OCI-LY1 (cell line): ENCODE data around the gene PTCH1.

Source experiments
- H2AFZ ChIP-seq: fragments of 200-600 bp; sonication (generic), shearing (Covaris generic); 2 replicates; pipeline ENCODE4 v1.6.0; 2014; ENCODE audit warnings: antibody characterized with exemption, mild to moderate bottlenecking, low read length
- H3F3A ChIP-seq: fragments of 200-600 bp; sonication (generic), shearing (Covaris generic); 2 replicates; pipeline ENCODE4 v1.6.0; 2014; ENCODE audit warnings: mild to moderate bottlenecking, antibody characterized with exemption, low read length, moderate library complexity; ENCODE audit not compliant: insufficient read depth
- H3K27ac ChIP-seq: fragments of 200-600 bp; sonication (generic); 2 replicates; pipeline ENCODE4 v1.5.1; 2014; ENCODE audit warnings: low read length, mixed run types, mild to moderate bottlenecking, low read depth; ENCODE audit not compliant: poor library complexity, severe bottlenecking
- H3K27me3 ChIP-seq: fragments of 200-600 bp; sonication (generic); 2 replicates; pipeline ENCODE4 v1.6.0; 2014; ENCODE audit warnings: antibody characterized with exemption, mild to moderate bottlenecking, low read length, moderate library complexity; ENCODE audit not compliant: insufficient read depth
- H3K36me3 ChIP-seq: fragments of 200-600 bp; sonication (generic); 2 replicates; pipeline ENCODE4 v1.6.1; 2014; ENCODE audit warnings: mild to moderate bottlenecking, antibody characterized with exemption, low read length, moderate library complexity, mixed read lengths; ENCODE audit not compliant: insufficient read depth
- H3K4me1 ChIP-seq: fragments of 200-600 bp; sonication (generic); 2 replicates; pipeline ENCODE4 v1.5.1; 2014; ENCODE audit warnings: mild to moderate bottlenecking, low read length, moderate library complexity; ENCODE audit not compliant: insufficient read depth, severe bottlenecking
- H3K4me2 ChIP-seq: fragments of 200-600 bp; sonication (generic), shearing (Covaris generic); 2 replicates; pipeline ENCODE4 v1.6.1; 2014; ENCODE audit warnings: low read length
- H3K4me3 ChIP-seq: fragments of 200-600 bp; sonication (generic); 2 replicates; pipeline ENCODE4 v1.5.1; 2014; ENCODE audit warnings: low read length, low read depth, mild to moderate bottlenecking, mixed read lengths; ENCODE audit not compliant: poor library complexity, severe bottlenecking
- H3K79me2 ChIP-seq: fragments of 200-600 bp; shearing (Covaris generic); 2 replicates; pipeline ENCODE4 v1.6.1; 2016; ENCODE audit warnings: mixed run types, low read length, mixed read lengths; ENCODE audit not compliant: insufficient read depth
- H3K9ac ChIP-seq: fragments of 200-600 bp; sonication (generic), shearing (Covaris generic); 2 replicates; pipeline ENCODE4 v1.6.1; 2014; ENCODE audit warnings: mild to moderate bottlenecking, low read length, mixed read lengths
- H3K9me2 ChIP-seq: fragments of 200-600 bp; sonication (generic), shearing (Covaris generic); 2 replicates; pipeline ENCODE4 v1.6.1; 2014; ENCODE audit warnings: low read depth, mild to moderate bottlenecking, low read length, mixed read lengths
- H3K9me3 ChIP-seq: fragments of 200-600 bp; shearing (Covaris generic); 2 replicates; pipeline ENCODE4 v1.6.1; 2014; ENCODE audit warnings: low read length, mixed read lengths
- H4K20me1 ChIP-seq: fragments of 200-600 bp; sonication (generic), shearing (Covaris generic); 2 replicates; pipeline ENCODE4 v1.6.0; 2016; ENCODE audit warnings: mild to moderate bottlenecking, low read length; ENCODE audit not compliant: insufficient read depth
- EZH2 ChIP-seq: fragments of 200-600 bp; sonication (generic), shearing (Covaris generic); IDR thresholded peaks from 2 replicates; pipeline ENCODE4 v1.8.0; 2017; ENCODE audit warnings: borderline replicate concordance, mixed run types, mild to moderate bottlenecking, antibody characterized with exemption, low read length, moderate library complexity, mixed read lengths
- TF ChIP-seq, protein P1 (sequence below): fragments of 200-600 bp; sonication (generic), shearing (Covaris generic); IDR thresholded peaks from 2 replicates; pipeline ENCODE4 v1.5.1; 2017; ENCODE audit warnings: mild to moderate bottlenecking, antibody characterized with exemption, low read length, moderate library complexity, mixed read lengths

Gene PTCH1

DNA sequence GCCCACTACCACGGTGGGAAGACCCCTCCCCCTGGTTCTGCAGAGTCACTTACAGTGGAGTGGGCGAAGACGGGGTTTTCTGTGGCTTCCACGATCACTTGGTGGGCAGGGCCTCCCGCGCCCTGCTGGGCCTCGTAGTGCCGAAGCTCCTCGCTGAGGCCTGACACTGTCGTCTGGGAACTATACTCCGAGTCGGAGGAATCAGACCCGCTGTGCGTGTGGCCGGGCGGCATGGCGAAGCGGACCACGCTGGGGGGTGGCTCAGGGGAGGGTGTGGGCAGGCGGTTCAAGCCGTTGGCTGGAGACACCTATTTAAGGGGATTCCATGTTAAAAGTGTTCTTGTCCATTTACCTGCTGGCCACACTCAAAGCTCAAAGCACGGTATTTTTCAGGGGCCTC is 67.8 kb downstream of the PTCH1 start:
- Histone ChIP-seq H3K9me3 (no peaks in the 10 kb centered on the region), H3K4me3 (no peak overlapping the region), H3K4me1 (peaks cover 20% of the 10 kb centered on the region), H3K4me2 (no peak overlapping the region), H3K79me2 (no peaks in the 10 kb centered on the region), H3K27ac (no peak overlapping the region), H3K9ac (no peak overlapping the region), H3K27me3 (no peaks in the 10 kb centered on the region), H3F3A (no peaks in the 10 kb centered on the region), H3K9me2 (no peaks in the 10 kb centered on the region), H4K20me1 (no peaks in the 10 kb centered on the region), H2AFZ (no peak overlapping the region), H3K36me3 (peaks cover 99% of the 10 kb centered on the region)
- TF ChIP-seq, protein P1, sequence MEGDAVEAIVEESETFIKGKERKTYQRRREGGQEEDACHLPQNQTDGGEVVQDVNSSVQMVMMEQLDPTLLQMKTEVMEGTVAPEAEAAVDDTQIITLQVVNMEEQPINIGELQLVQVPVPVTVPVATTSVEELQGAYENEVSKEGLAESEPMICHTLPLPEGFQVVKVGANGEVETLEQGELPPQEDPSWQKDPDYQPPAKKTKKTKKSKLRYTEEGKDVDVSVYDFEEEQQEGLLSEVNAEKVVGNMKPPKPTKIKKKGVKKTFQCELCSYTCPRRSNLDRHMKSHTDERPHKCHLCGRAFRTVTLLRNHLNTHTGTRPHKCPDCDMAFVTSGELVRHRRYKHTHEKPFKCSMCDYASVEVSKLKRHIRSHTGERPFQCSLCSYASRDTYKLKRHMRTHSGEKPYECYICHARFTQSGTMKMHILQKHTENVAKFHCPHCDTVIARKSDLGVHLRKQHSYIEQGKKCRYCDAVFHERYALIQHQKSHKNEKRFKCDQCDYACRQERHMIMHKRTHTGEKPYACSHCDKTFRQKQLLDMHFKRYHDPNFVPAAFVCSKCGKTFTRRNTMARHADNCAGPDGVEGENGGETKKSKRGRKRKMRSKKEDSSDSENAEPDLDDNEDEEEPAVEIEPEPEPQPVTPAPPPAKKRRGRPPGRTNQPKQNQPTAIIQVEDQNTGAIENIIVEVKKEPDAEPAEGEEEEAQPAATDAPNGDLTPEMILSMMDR = no peak
- no peak for TF ChIP-seq EZH2

- Histone ChIP-seq H3K9ac (no peak overlapping the region), H3K27me3 (no peaks in the 10 kb centered on the region), H3K4me3 (no peak overlapping the region), H3K27ac (peak overlapping the region; percentile 26), H3F3A (no peaks in the 10 kb centered on the region), H3K36me3 (peaks cover 90% of the 10 kb centered on the region), H3K4me2 (no peak overlapping the region), H3K9me2 (no peaks in the 10 kb centered on the region), H3K4me1 (peaks cover 22% of the 10 kb centered on the region), H3K79me2 (no peaks in the 10 kb centered on the region), H3K9me3 (no peaks in the 10 kb centered on the region), H2AFZ (no peak overlapping the region), H4K20me1 (no peaks in the 10 kb centered on the region)
- no peak for TF ChIP-seq EZH2
- TF ChIP-seq, protein P1 = no peak
These were observed 68.9 kb downstream of the PTCH1 start for GRCh38 chr9:95447660-95448420.

DNA sequence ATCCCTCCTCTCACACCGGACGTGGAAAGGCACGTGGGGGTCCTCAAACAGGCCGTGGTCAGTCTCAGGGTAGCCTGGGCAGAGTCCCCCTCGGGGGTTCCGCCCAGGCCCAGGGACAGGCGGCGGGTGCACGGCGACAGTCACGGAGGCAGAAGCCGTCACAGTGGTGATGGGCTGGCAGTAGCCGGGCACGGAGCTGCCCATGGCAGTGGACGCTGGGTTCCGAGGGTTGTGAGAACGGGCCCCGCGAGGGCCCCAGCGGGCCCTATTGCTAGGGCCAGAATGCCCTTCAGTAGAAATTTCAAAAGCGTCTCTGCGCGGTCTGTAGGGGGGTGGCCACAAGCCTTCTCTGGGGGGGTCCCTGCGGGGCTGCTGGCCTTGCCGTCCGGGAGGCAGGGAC is 69.8 kb downstream of the PTCH1 start:
- no peak overlapping the region for H2AFZ ChIP-seq
- no peak overlapping the region for H3K4me2 ChIP-seq
- H3K9me2 ChIP-seq = no peaks in the 10 kb centered on the region
- H3K79me2 ChIP-seq = no peaks in the 10 kb centered on the region
- peaks cover 89% of the 10 kb centered on the region for H3K36me3 ChIP-seq
- peaks cover 30% of the 10 kb centered on the region for H3K4me1 ChIP-seq
- no peak overlapping the region for H3K9ac ChIP-seq
- H3K9me3 ChIP-seq = no peaks in the 10 kb centered on the region
- no peaks in the 10 kb centered on the region for H3F3A ChIP-seq
- H3K27ac ChIP-seq = no peak overlapping the region
- TF ChIP-seq, protein P1 = no peak
- TF ChIP-seq EZH2 = no peak
- H4K20me1 ChIP-seq = no peaks in the 10 kb centered on the region
- H3K27me3 ChIP-seq = no peaks in the 10 kb centered on the region
- H3K4me3 ChIP-seq = no peak overlapping the region
